Type B pancreatic cell (in vitro differentiated cells): ENCODE data around the gene SFTPB. TPM values are rescaled to one million over a fixed set of nuclear protein-coding genes. Genes with fewer than 3 reads are reported as not detected.
"Not testable (repeated sequence)": the region's sequence is repeated elsewhere in the genome, so short reads cannot be mapped to it uniquely, and the experiment has no call there.

Experiments used
- DNase-seq: peaks from one replicate; pipeline ENCODE4 v3.0.0; 2021; ENCODE audit warnings: mixed read lengths; ENCODE audit not compliant: unreplicated experiment; ENCODE audit errors: extremely low spot score
- H3K27ac Mint-ChIP-seq: 2 replicates; pipeline ENCODE4 v1.8.0; 2021; ENCODE audit warnings: mild to moderate bottlenecking, mixed read lengths
- H3K27me3 Mint-ChIP-seq: 2 replicates; pipeline ENCODE4 v1.8.0; 2021; ENCODE audit warnings: mixed read lengths
- H3K36me3 Mint-ChIP-seq: 2 replicates; pipeline ENCODE4 v1.8.0; 2021; ENCODE audit warnings: mixed read lengths
- H3K4me1 Mint-ChIP-seq: one replicate; pipeline ENCODE4 v1.8.0; 2021; ENCODE audit warnings: mixed read lengths; ENCODE audit not compliant: unreplicated experiment
- H3K4me3 Mint-ChIP-seq: 2 replicates; pipeline ENCODE4 v1.8.0; 2021; ENCODE audit warnings: mild to moderate bottlenecking, mixed read lengths
- H3K9me3 Mint-ChIP-seq: 2 replicates; pipeline ENCODE4 v1.8.0; 2021; ENCODE audit warnings: mixed read lengths
- total RNA-seq: library from RNA; stranded (reverse); gene quantifications from 2 replicates; pipeline ENCODE4 v1.2.1, GENCODE V29; 2021; ENCODE audit warnings: low replicate concordance
- TF ChIP-seq, protein P1 (sequence below): fragments of 200-600 bp; sonication (generic); conservative IDR thresholded peaks from 2 replicates; pipeline ENCODE4 v1.5.0; 2021; ENCODE audit warnings: antibody characterized with exemption, mild to moderate bottlenecking

Gene SFTPB
- total RNA-seq, 1 donor from 2014 or later = 2.7 TPM

- Mint-ChIP-seq H3K9me3 (no peaks in the 10 kb centered on the region), H3K27me3 (no peaks in the 10 kb centered on the region), H3K4me1 (peaks cover 5% of the 10 kb centered on the region), H3K36me3 (no peaks in the 10 kb centered on the region), H3K27ac (no peak overlapping the region), H3K4me3 (no peak overlapping the region)
- DNase-seq = no peak
- TF ChIP-seq, protein P1, sequence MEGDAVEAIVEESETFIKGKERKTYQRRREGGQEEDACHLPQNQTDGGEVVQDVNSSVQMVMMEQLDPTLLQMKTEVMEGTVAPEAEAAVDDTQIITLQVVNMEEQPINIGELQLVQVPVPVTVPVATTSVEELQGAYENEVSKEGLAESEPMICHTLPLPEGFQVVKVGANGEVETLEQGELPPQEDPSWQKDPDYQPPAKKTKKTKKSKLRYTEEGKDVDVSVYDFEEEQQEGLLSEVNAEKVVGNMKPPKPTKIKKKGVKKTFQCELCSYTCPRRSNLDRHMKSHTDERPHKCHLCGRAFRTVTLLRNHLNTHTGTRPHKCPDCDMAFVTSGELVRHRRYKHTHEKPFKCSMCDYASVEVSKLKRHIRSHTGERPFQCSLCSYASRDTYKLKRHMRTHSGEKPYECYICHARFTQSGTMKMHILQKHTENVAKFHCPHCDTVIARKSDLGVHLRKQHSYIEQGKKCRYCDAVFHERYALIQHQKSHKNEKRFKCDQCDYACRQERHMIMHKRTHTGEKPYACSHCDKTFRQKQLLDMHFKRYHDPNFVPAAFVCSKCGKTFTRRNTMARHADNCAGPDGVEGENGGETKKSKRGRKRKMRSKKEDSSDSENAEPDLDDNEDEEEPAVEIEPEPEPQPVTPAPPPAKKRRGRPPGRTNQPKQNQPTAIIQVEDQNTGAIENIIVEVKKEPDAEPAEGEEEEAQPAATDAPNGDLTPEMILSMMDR = no peak
Measured at GRCh38 chr2:85663594-85664565, 4.1 kb downstream of the SFTPB start.

GRCh38 chr2:85662899-85663593 is 5.0 kb downstream of the SFTPB start:
- TF ChIP-seq, protein P1 = no peak
- no peak for DNase-seq

GRCh38 chr2:85661139-85661858 is 6.7 kb downstream of the SFTPB start:
- no peak for DNase-seq
- peaks cover 7% of the 10 kb centered on the region for H3K36me3 Mint-ChIP-seq
- H3K9me3 Mint-ChIP-seq = no peaks in the 10 kb centered on the region
- H3K27ac Mint-ChIP-seq = no peak overlapping the region
- no peaks in the 10 kb centered on the region for H3K27me3 Mint-ChIP-seq
- H3K4me1 Mint-ChIP-seq = no peaks in the 10 kb centered on the region
- no peak overlapping the region for H3K4me3 Mint-ChIP-seq
- TF ChIP-seq, protein P1 = no peak

More at GRCh38 chr2:85662899-85663593, 5.0 kb downstream of the SFTPB start:
- H3K9me3 Mint-ChIP-seq = no peaks in the 10 kb centered on the region
- H3K27me3 Mint-ChIP-seq = no peaks in the 10 kb centered on the region
- no peak overlapping the region for H3K27ac Mint-ChIP-seq
- peaks cover under 1% of the 10 kb centered on the region for H3K36me3 Mint-ChIP-seq
- no peaks in the 10 kb centered on the region for H3K4me1 Mint-ChIP-seq
- H3K4me3 Mint-ChIP-seq = no peak overlapping the region

DNA sequence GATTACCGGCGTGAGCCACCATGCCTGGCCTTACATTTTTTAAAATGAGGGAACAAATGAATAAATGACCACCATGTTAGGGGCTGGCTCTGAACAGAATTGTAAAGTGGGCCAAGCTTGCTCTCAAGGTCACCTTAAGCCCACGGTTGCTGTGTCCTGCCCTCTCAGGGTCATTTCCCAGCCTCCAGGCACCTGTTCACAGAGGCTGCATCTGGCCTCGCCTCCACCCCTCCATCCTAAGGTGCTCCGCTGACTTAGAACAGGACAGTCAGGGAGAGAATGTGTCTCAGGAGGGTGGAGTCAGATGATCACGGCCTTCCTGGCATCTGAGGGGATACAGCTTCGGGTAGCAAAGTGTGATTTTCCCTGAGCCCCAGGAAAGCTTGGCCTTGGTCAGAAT is 7.3 kb downstream of the SFTPB start:
- no peak for DNase-seq

DNA sequence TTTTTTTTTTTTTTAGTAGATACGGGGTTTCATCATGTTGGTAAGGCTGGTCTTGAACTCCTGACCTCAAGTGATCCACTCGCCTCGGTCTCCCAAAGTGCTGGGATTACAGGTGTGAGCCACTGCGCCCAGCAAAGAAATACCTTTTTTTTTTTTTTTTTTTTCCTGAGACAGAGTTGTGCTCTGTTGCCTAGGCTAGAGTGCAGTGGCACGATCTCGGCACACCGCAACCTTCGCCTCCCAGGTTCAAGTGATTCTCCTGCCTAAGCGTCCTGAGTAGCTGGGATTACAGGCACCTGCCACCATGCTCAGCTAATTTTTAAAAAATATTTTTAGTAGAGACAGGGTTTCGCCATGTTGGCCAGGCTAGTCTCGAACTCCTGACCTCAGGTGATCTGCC is 7.7 kb downstream of the SFTPB start:
- not testable (repeated sequence) for H3K36me3 Mint-ChIP-seq, H3K4me1 Mint-ChIP-seq, H3K27me3 Mint-ChIP-seq, H3K4me3 Mint-ChIP-seq, H3K9me3 Mint-ChIP-seq, H3K27ac Mint-ChIP-seq, DNase-seq

More for the DNA sequence above, 7.3 kb downstream of the SFTPB start:
- no peak overlapping the region for H3K4me3 Mint-ChIP-seq
- peaks cover 7% of the 10 kb centered on the region for H3K36me3 Mint-ChIP-seq
- no peaks in the 10 kb centered on the region for H3K9me3 Mint-ChIP-seq
- H3K27me3 Mint-ChIP-seq = no peaks in the 10 kb centered on the region
- no peak overlapping the region for H3K27ac Mint-ChIP-seq
- no peaks in the 10 kb centered on the region for H3K4me1 Mint-ChIP-seq
- TF ChIP-seq, protein P1 = no peak
